Gastrocnemius medialis (tissue), 4 donors: ENCODE data around the gene SLC2A5.

Source experiments
- POLR2A ChIP-seq, 2 donors: fragments of 450-650 bp; IDR thresholded peaks; one replicate each; pipeline ENCODE4 v1.6.1; 2017; ENCODE audit warnings: antibody characterized with exemption in 2 of 2, mild to moderate bottlenecking in 2 of 2, moderate library complexity in 2 of 2
- TF ChIP-seq, protein P1 (sequence below), 5 experiments: fragments of 450-650 bp in 3 of 5; fragments of 200-600 bp in 2 of 5; sonication (generic) in 2 of 5; IDR thresholded peaks in 4 of 5; conservative IDR thresholded peaks in 1 of 5; 1 replicate in 4 of 5; 2 replicates in 1 of 5; pipeline ENCODE4 v1.5.1; 2016 to 2019; ENCODE audit warnings: antibody characterized with exemption in 5 of 5, mild to moderate bottlenecking in 3 of 5, moderate library complexity in 3 of 5

DNA sequence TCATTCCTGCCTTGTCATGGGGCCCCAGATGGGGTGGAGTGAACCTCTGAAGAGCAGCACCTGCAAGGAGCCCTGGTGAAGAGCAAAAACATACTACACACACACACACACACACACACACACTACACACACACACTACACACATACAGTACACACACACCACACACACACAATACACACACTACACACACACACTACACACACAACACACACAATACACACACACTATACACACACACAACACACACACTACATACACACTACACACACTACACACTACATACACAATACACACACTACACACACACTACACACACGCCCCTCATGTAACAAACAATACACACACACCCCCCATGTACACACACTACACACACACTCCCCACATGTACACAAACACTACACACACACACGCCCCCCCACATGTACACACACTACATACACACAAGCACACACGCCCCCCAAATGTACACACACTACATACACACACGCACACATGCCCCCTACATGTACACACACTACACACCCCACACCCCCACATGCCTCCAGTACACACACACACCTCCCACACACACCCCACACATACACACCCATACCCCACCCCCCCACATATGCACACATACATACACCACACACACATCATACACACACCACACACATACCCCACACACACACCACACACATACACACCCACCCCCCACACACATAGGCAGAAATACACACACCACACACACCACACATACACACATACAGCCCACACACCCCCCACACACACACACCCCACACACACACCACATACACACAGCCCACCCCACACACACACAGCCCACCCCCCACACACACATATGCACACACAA lies 9.3 kb downstream of the SLC2A5 start:
- TF ChIP-seq, protein P1, sequence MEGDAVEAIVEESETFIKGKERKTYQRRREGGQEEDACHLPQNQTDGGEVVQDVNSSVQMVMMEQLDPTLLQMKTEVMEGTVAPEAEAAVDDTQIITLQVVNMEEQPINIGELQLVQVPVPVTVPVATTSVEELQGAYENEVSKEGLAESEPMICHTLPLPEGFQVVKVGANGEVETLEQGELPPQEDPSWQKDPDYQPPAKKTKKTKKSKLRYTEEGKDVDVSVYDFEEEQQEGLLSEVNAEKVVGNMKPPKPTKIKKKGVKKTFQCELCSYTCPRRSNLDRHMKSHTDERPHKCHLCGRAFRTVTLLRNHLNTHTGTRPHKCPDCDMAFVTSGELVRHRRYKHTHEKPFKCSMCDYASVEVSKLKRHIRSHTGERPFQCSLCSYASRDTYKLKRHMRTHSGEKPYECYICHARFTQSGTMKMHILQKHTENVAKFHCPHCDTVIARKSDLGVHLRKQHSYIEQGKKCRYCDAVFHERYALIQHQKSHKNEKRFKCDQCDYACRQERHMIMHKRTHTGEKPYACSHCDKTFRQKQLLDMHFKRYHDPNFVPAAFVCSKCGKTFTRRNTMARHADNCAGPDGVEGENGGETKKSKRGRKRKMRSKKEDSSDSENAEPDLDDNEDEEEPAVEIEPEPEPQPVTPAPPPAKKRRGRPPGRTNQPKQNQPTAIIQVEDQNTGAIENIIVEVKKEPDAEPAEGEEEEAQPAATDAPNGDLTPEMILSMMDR (IDR thresholded peaks at IDR 0.05 in 4 of 5, conservative IDR thresholded peaks at IDR 0.05 in 1 of 5) = no peak
- TF ChIP-seq POLR2A (IDR thresholded peaks at IDR 0.05) = no peak
